NCI-H2029 treated with DMSO at 0.1 percent for 48 hours (cell line): Measurements from ENCODE around the gene IL36G.

Source experiments
- DNase-seq: peaks from one replicate; lab custom pipeline; 2025; lab: John Stamatoyannopoulos, UW

The IL36G gene

GRCh38 chr2:113018509-113018908 is 40.7 kb downstream of the IL36G start:
- no peak for DNase-seq

- no peak for DNase-seq
Measured at GRCh38 chr2:113021312-113021711, 43.5 kb downstream of the IL36G start.

GRCh38 chr2:113024764-113025163 is 47.0 kb downstream of the IL36G start:
- no peak for DNase-seq

- no peak for DNase-seq
Measured at GRCh38 chr2:113025737-113026136, 47.9 kb downstream of the IL36G start.

GRCh38 chr2:113027691-113028090 is 49.9 kb downstream of the IL36G start:
- no peak for DNase-seq

- no peak for DNase-seq
Measured at GRCh38 chr2:113028112-113028511, 50.3 kb downstream of the IL36G start.

- DNase-seq: no peak
Measured at GRCh38 chr2:113032737-113033136, 54.9 kb downstream of the IL36G start.

GRCh38 chr2:113034016-113034415 is 56.2 kb downstream of the IL36G start:
- no peak for DNase-seq
